HepG2 (cell line): ENCODE results near the gene CORO1C.

ENCODE experiments used
- ESRRA ChIP-seq: sonication (generic); formaldehyde crosslinking; IDR thresholded peaks from 2 replicates; pipeline ENCODE4 v1.5.1; 2020; ENCODE audit warnings: mild to moderate bottlenecking, low read depth, missing genetic modification reagents
- HDAC6 ChIP-seq: fragments of 200-600 bp; sonication (generic); IDR thresholded peaks from 2 replicates; pipeline ENCODE4 v1.7.0; 2017; ENCODE audit warnings: mild to moderate bottlenecking, antibody characterized with exemption, low read length, low read depth
- MAFK ChIP-seq, 2 experiments: IDR thresholded peaks in 1 of 2; conservative IDR thresholded peaks in 1 of 2; 2 replicates each; pipeline ENCODE4 v1.6.1; 2011; ENCODE audit warnings: improper control_type of control experiment in 2 of 2, low read length in 2 of 2
- MYC ChIP-seq: sonication (generic); formaldehyde crosslinking; IDR thresholded peaks from 2 replicates; pipeline ENCODE4 v1.9.0; 2021; ENCODE audit warnings: missing genetic modification reagents, borderline replicate concordance
- NFRKB ChIP-seq: fragments of 450-650 bp; IDR thresholded peaks from 2 replicates; pipeline ENCODE4 v1.6.1; 2017
- NR3C1 ChIP-seq: sonication (generic); formaldehyde crosslinking; IDR thresholded peaks from 2 replicates; pipeline ENCODE4 v1.4.0; 2020; ENCODE audit warnings: missing genetic modification reagents
- XBP1 ChIP-seq: sonication (generic); formaldehyde crosslinking; IDR thresholded peaks from 2 replicates; pipeline ENCODE4 v1.5.0; 2020; ENCODE audit warnings: missing genetic modification reagents
- ZNF337 ChIP-seq: sonication (generic); formaldehyde crosslinking; IDR thresholded peaks from 2 replicates; pipeline ENCODE4 v1.5.1; 2020; ENCODE audit warnings: missing genetic modification reagents, low read depth, mild to moderate bottlenecking, borderline replicate concordance
- ZSCAN22 ChIP-seq: sonication (generic); formaldehyde crosslinking; IDR thresholded peaks from 2 replicates; pipeline ENCODE4 v1.4.0; 2020; ENCODE audit warnings: mild to moderate bottlenecking, missing genetic modification reagents
- TF ChIP-seq, protein P1 (sequence below): sonication (generic); formaldehyde crosslinking; IDR thresholded peaks from 2 replicates; pipeline ENCODE4 v1.5.0; 2020; ENCODE audit warnings: mild to moderate bottlenecking, missing genetic modification reagents, moderate library complexity

DNA sequence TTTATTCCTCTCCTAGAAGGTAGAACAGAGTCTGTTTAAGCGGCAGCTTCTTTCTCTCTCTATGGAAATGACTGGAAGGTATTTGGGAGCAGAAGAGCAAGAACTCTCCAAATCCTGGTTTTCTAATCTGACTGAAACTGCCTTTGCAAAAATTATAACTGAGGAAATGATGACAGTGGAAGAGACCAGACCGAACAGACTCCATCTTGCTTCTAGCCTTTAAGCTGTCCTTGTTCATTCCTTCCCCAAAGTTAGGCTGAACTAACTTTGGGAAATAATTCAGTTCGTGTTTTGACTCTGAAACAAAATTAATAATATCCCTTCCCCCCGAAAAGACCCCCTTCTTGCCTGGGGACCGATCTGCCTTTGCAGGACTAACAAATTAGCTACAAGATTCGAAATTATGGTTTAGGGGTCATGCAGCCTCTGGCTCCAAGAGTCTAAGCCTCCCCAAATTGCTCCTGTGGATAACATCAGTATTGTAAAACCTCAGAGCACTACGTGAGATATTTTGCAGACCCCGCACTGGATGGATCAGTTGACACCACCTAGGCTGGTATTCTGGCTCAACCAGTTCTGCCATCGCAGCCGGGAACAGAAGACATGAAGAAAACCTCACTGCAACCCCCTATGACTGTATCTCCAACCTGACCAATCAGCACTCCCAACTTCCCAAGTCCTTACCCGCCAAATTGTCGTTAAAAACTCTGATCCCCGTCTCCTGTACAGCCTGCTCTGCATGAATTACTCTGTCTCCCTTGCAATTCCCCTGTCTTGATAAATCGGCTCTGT lies 111.8 kb downstream of the CORO1C start:
- TF ChIP-seq ZNF337 (CRISPR knock-in tag) (no peak), HDAC6 (no peak), ZSCAN22 (CRISPR knock-in tag) (no peak), MAFK (conservative IDR thresholded peaks at IDR 0.05 in 1 of 2, IDR thresholded peaks at IDR 0.05 in 1 of 2; ENCODE audit: low read length in 2 of 2) (no peak), XBP1 (CRISPR knock-in tag) (no peak), NR3C1 (CRISPR knock-in tag) (no peak), MYC (no peak), NFRKB (no peak), ESRRA (CRISPR knock-in tag) (no peak)
- TF ChIP-seq, protein P1, sequence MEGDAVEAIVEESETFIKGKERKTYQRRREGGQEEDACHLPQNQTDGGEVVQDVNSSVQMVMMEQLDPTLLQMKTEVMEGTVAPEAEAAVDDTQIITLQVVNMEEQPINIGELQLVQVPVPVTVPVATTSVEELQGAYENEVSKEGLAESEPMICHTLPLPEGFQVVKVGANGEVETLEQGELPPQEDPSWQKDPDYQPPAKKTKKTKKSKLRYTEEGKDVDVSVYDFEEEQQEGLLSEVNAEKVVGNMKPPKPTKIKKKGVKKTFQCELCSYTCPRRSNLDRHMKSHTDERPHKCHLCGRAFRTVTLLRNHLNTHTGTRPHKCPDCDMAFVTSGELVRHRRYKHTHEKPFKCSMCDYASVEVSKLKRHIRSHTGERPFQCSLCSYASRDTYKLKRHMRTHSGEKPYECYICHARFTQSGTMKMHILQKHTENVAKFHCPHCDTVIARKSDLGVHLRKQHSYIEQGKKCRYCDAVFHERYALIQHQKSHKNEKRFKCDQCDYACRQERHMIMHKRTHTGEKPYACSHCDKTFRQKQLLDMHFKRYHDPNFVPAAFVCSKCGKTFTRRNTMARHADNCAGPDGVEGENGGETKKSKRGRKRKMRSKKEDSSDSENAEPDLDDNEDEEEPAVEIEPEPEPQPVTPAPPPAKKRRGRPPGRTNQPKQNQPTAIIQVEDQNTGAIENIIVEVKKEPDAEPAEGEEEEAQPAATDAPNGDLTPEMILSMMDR (CRISPR knock-in tag) = no peak
